GM12878 (cell line): ENCODE data around the gene RAB11A. TPM values are rescaled to one million over a fixed set of nuclear protein-coding genes. Genes with fewer than 3 reads are reported as not detected.

Experiments
- ATAC-seq: fragments of 200-7000 bp; cut with Tn5 transposase; 3 replicates; pipeline ENCODE4 v1.9.1; 2020; ENCODE audit warnings: mild to moderate bottlenecking, moderate library complexity
- BruUV-seq: library from RNA; stranded (reverse); fragments of 400-500 nt; replicated peaks from 2 replicates; lab custom pipeline; 2021; lab: Mats Ljungman, UMichigan
- CTCF ChIA-PET: fragments of 300-600 bp; sonication (Branson Sonifier 250); formaldehyde crosslinking; extraction: SDS; loops from one replicate; lab custom pipeline; 2021; ENCODE audit warnings: inconsistent platforms; lab: Yijun Ruan, JAX
- POLR2A ChIA-PET: fragments of 350-600 bp; formaldehyde crosslinking; extraction: SDS; loops from one replicate; lab custom pipeline; 2021; ENCODE audit warnings: inconsistent platforms; lab: Charles Lee
- RAD21 ChIA-PET: fragments of 300-600 bp; sonication (Branson Sonifier 250); formaldehyde crosslinking; loops from one replicate; lab custom pipeline; 2023; ENCODE audit warnings: antibody characterized with exemption; ENCODE audit not compliant: unreplicated experiment; lab: Charles Lee
- SMC1A ChIA-PET: fragments of 300-600 bp; sonication (Branson Sonifier 250); formaldehyde crosslinking; loops from one replicate; lab custom pipeline; 2023; ENCODE audit not compliant: unreplicated experiment, uncharacterized antibody; lab: Charles Lee
- DNase-seq: peaks from one replicate; pipeline ENCODE4 v3.0.0-alpha.2; 2011; ENCODE audit warnings: low read depth, low spot score
- FAIRE-seq: peaks from 3 replicates; lab custom pipeline; 2011; peaks lifted over from hg19 to GRCh38; lab: Jason Lieb, UNC
- H2AFZ ChIP-seq: 2 replicates; pipeline ENCODE4 v1.6.0; 2011; ENCODE audit warnings: low read depth, low read length, control low read depth; ENCODE audit not compliant: control insufficient read depth
- H3K27ac ChIP-seq: 2 replicates; pipeline ENCODE4 v1.5.1; 2011; ENCODE audit warnings: control low read depth; ENCODE audit not compliant: control insufficient read depth, insufficient read depth
- H3K27me3 ChIP-seq, 2 experiments: replicated peaks in 1 of 2; 2 replicates each; pipeline versions ENCODE4 v1.6.0 to v1.6.1; 2011; ENCODE audit warnings: low read length in 1 of 2; ENCODE audit not compliant: control insufficient read depth in 2 of 2, insufficient read depth in 2 of 2
- H3K36me3 ChIP-seq, 2 experiments: 2 replicates each; pipeline ENCODE4 v1.5.1; 2011; ENCODE audit warnings: low read length in 1 of 2; ENCODE audit not compliant: control insufficient read depth in 2 of 2, insufficient read depth in 2 of 2
- H3K4me1 ChIP-seq: 2 replicates; pipeline ENCODE4 v1.6.1; 2011; ENCODE audit warnings: mild to moderate bottlenecking, low read length, moderate library complexity, mixed read lengths; ENCODE audit not compliant: control insufficient read depth, insufficient read depth
- H3K4me2 ChIP-seq: 2 replicates; pipeline ENCODE4 v1.6.0; 2011; ENCODE audit warnings: control low read depth; ENCODE audit not compliant: control insufficient read depth, insufficient read depth
- H3K4me3 ChIP-seq: fragments of 200-600 bp; sonication (generic); 2 replicates; pipeline ENCODE4 v1.5.1; 2016
- H3K79me2 ChIP-seq: 2 replicates; pipeline ENCODE4 v1.6.0; 2011; ENCODE audit warnings: low read length; ENCODE audit not compliant: control insufficient read depth, insufficient read depth
- H3K9ac ChIP-seq: 2 replicates; pipeline ENCODE4 v1.8.0; 2011; ENCODE audit warnings: low read length, control low read depth, mixed read lengths; ENCODE audit not compliant: control insufficient read depth, insufficient read depth
- H3K9me3 ChIP-seq: replicated peaks from 3 replicates; pipeline ENCODE4 v1.5.1; 2011; ENCODE audit warnings: mild to moderate bottlenecking, low read length; ENCODE audit not compliant: control insufficient read depth, insufficient read depth
- H4K20me1 ChIP-seq: 2 replicates; pipeline ENCODE4 v1.6.0; 2011; ENCODE audit not compliant: control insufficient read depth, insufficient read depth
- CREB1 ChIP-seq: IDR thresholded peaks from 2 replicates; pipeline ENCODE4 v1.6.1; 2012; ENCODE audit warnings: low read depth, mild to moderate bottlenecking, inconsistent platforms
- EED ChIP-seq: sonication (generic); IDR thresholded peaks from 2 replicates; pipeline ENCODE4 v1.6.1; 2016; ENCODE audit warnings: antibody characterized with exemption, low read depth
- ESRRA ChIP-seq: IDR thresholded peaks from 2 replicates; pipeline ENCODE4 v1.6.1; 2012; ENCODE audit warnings: mild to moderate bottlenecking, low read length, improper control_type of control experiment
- FOXK2 ChIP-seq: fragments of 450-650 bp; IDR thresholded peaks from 2 replicates; pipeline ENCODE4 v1.6.1; 2017; ENCODE audit warnings: mild to moderate bottlenecking, moderate library complexity
- IKZF2 ChIP-seq, 2 experiments: fragments of 450-650 bp; IDR thresholded peaks; 2 replicates each; pipeline ENCODE4 v1.6.1; 2017; ENCODE audit warnings: mild to moderate bottlenecking in 2 of 2, moderate library complexity in 2 of 2
- KLF5 ChIP-seq: fragments of 450-650 bp; IDR thresholded peaks from 2 replicates; pipeline ENCODE4 v1.6.1; 2014; ENCODE audit warnings: mild to moderate bottlenecking; ENCODE audit not compliant: partially characterized antibody
- MTA3 ChIP-seq: IDR thresholded peaks from 2 replicates; pipeline ENCODE4 v1.6.1; 2012; ENCODE audit warnings: low read length, inconsistent platforms, borderline replicate concordance
- PAX5 ChIP-seq: IDR thresholded peaks from 2 replicates; pipeline ENCODE4 v1.6.1; 2011; ENCODE audit warnings: low read depth, low read length, borderline replicate concordance
- SMARCA5 ChIP-seq: fragments of 450-650 bp; IDR thresholded peaks from 2 replicates; pipeline ENCODE4 v1.6.1; 2017; ENCODE audit warnings: mild to moderate bottlenecking
- SMC3 ChIP-seq: IDR thresholded peaks from 2 replicates; pipeline ENCODE4 v1.6.1; 2011; ENCODE audit warnings: low read length, improper control_type of control experiment, borderline replicate concordance
- ZNF384 ChIP-seq: IDR thresholded peaks from 2 replicates; pipeline ENCODE4 v1.6.1; 2012; ENCODE audit warnings: low read depth, mild to moderate bottlenecking, low read length, improper control_type of control experiment, borderline replicate concordance
- WGBS: methylation state at CpG from one replicate; pipeline ENCODE4 v1.1.6; 2016; ENCODE audit warnings: low lambda C conversion rate; ENCODE audit not compliant: insufficient replicate concordance, insufficient coverage; ENCODE audit errors: missing lambda C conversion rate; 5-methylcytosine and 5-hydroxymethylcytosine counted together
- in situ Hi-C: fragments of 300-500 bp; cut with MboI; formaldehyde crosslinking; loops from 9 replicates; pipeline ENCODE4 v1.14.3; 2018; ENCODE audit warnings: mixed read lengths
- intact Hi-C: fragments of 100-400 bp; cut with micrococcal nuclease; formaldehyde crosslinking; loops from one replicate; pipeline ENCODE4 v1.14.2; 2022; ENCODE audit not compliant: unreplicated experiment
- polyA plus RNA-seq, 11 experiments: library from polyadenylated mRNA; depleted of rRNA in 4 of 11; unstranded in 6 of 11; stranded (reverse) in 5 of 11; fragments of >200 nt; fragmentation: Nextera tagmentation in 4 of 11; fragmentation: Illumina TruSeq in 1 of 11; extraction: Ambion mirVana in 4 of 11; extraction: Trizol in 1 of 11; gene quantifications; 1 replicate in 1 of 11; 2 replicates in 10 of 11; pipeline versions ENCODE4 v1.2.1 to v1.2.3, GENCODE V29; 2011 to 2016; ENCODE audit warnings: inconsistent platforms in 2 of 11, missing spikeins in 2 of 11, low read depth in 1 of 11
- total RNA-seq, 4 experiments: library from RNA; depleted of rRNA in 3 of 4; stranded (reverse); fragments of >200 nt in 3 of 4; fragmentation: Illumina TruSeq in 1 of 4; extraction: Trizol in 1 of 4; gene quantifications; 2 replicates each; pipeline versions ENCODE4 v1.2.1 to v1.2.3, GENCODE V29; 2013 to 2021

Gene RAB11A
- total and polyA plus RNA-seq, 10 of the 15 experiments (the other 5 are each of a cell fraction or from before 2014, with no cell fraction given), result 128 to 387 (median 224) TPM

- FAIRE-seq (no peak), DNase-seq (no peak)
- SMC1A ChIA-PET, result interaction anchor here (0.6 to 8.0 kb wide), 3 partner anchors 8 to 275 kb away, joined by 5 to 65 read pairs (median 7); no protein-coding TSS in a partner anchor
- POLR2A ChIA-PET, result interaction anchor here (1.3 to 4.6 kb wide), 3 partner anchors 8 to 12 kb away, joined by 6 to 20 read pairs (median 6); no protein-coding TSS in a partner anchor
- no peaks in the 10 kb centered on the region for H3K36me3 ChIP-seq
- WGBS, result 68% methylated on average over 7 of the region's 7 CpGs
- no peak overlapping the region for H3K27ac ChIP-seq
- intact Hi-C loops (no loop called here), in situ Hi-C loops (no loop called here)
- RAD21 ChIA-PET, result interaction anchor here (1.0 to 7.5 kb wide), 4 partner anchors 9 to 19 kb away, joined by 3 to 61 read pairs (median 7); no protein-coding TSS in a partner anchor
- H3K4me3 ChIP-seq, result no peak overlapping the region
- H3K9me3 ChIP-seq, result no peaks in the 10 kb centered on the region
- CTCF ChIA-PET, result interaction anchor here (1.0 to 3.0 kb wide), 5 partner anchors 8 to 155 kb away, joined by 3 to 25 read pairs (median 4); no protein-coding TSS in a partner anchor
- H3K4me2 ChIP-seq, result no peak overlapping the region
- BruUV-seq, result no TSS peak
- H2AFZ ChIP-seq, result no peak overlapping the region
- no peak overlapping the region for H3K9ac ChIP-seq
- no peak for TF ChIP-seq KLF5
- TF ChIP-seq PAX5, result no peak
- TF ChIP-seq IKZF2 (IDR thresholded peaks at IDR 0.05), result no peak
- no peak for TF ChIP-seq CREB1
- TF ChIP-seq FOXK2, result no peak
- TF ChIP-seq ZNF384, result no peak
- TF ChIP-seq SMARCA5, result no peak
- no peak for TF ChIP-seq EED
- TF ChIP-seq MTA3, result no peak
- TF ChIP-seq SMC3, result no peak
- no peak for TF ChIP-seq ESRRA
- TF ChIP-seq, all 136 proteins: peak for 0
- ATAC-seq, result no peak
- H3K27me3 ChIP-seq, result no peaks in the 10 kb centered on the region
- no peaks in the 10 kb centered on the region for H3K79me2 ChIP-seq
- H4K20me1 ChIP-seq, result no peaks in the 10 kb centered on the region
- H3K4me1 ChIP-seq, result no peaks in the 10 kb centered on the region
Observed at GRCh38 chr15:65929573-65929972, 60.3 kb downstream of the RAB11A start.
